GM12878 (cell line): Measurements from ENCODE around the gene DGKQ. TPM values are rescaled to one million over a fixed set of nuclear protein-coding genes. Genes with fewer than 3 reads are reported as not detected.
A peak's percentile ranks its signal among the peaks of the same experiment; 100 is the strongest.

Source experiments
- ATAC-seq: fragments of 200-7000 bp; cut with Tn5 transposase; 3 replicates; pipeline ENCODE4 v1.9.1; 2020; ENCODE audit warnings: mild to moderate bottlenecking, moderate library complexity
- BruUV-seq: library from RNA; stranded (reverse); fragments of 400-500 nt; replicated peaks from 2 replicates; lab custom pipeline; 2021; lab: Mats Ljungman, UMichigan
- CTCF ChIA-PET: fragments of 300-600 bp; sonication (Branson Sonifier 250); formaldehyde crosslinking; extraction: SDS; loops from one replicate; lab custom pipeline; 2021; ENCODE audit warnings: inconsistent platforms; lab: Yijun Ruan, JAX
- POLR2A ChIA-PET: fragments of 350-600 bp; formaldehyde crosslinking; extraction: SDS; loops from one replicate; lab custom pipeline; 2021; ENCODE audit warnings: inconsistent platforms; lab: Charles Lee
- RAD21 ChIA-PET: fragments of 300-600 bp; sonication (Branson Sonifier 250); formaldehyde crosslinking; loops from one replicate; lab custom pipeline; 2023; ENCODE audit warnings: antibody characterized with exemption; ENCODE audit not compliant: unreplicated experiment; lab: Charles Lee
- SMC1A ChIA-PET: fragments of 300-600 bp; sonication (Branson Sonifier 250); formaldehyde crosslinking; loops from one replicate; lab custom pipeline; 2023; ENCODE audit not compliant: unreplicated experiment, uncharacterized antibody; lab: Charles Lee
- DNase-seq: peaks from one replicate; pipeline ENCODE4 v3.0.0-alpha.2; 2011; ENCODE audit warnings: low read depth, low spot score
- FAIRE-seq: peaks from 3 replicates; lab custom pipeline; 2011; peaks lifted over from hg19 to GRCh38; lab: Jason Lieb, UNC
- H2AFZ ChIP-seq: 2 replicates; pipeline ENCODE4 v1.6.0; 2011; ENCODE audit warnings: low read depth, low read length, control low read depth; ENCODE audit not compliant: control insufficient read depth
- H3K27ac ChIP-seq: 2 replicates; pipeline ENCODE4 v1.5.1; 2011; ENCODE audit warnings: control low read depth; ENCODE audit not compliant: control insufficient read depth, insufficient read depth
- H3K27me3 ChIP-seq, 2 experiments: replicated peaks in 1 of 2; 2 replicates each; pipeline versions ENCODE4 v1.6.0 to v1.6.1; 2011; ENCODE audit warnings: low read length in 1 of 2; ENCODE audit not compliant: control insufficient read depth in 2 of 2, insufficient read depth in 2 of 2
- H3K36me3 ChIP-seq, 2 experiments: 2 replicates each; pipeline ENCODE4 v1.5.1; 2011; ENCODE audit warnings: low read length in 1 of 2; ENCODE audit not compliant: control insufficient read depth in 2 of 2, insufficient read depth in 2 of 2
- H3K4me1 ChIP-seq: 2 replicates; pipeline ENCODE4 v1.6.1; 2011; ENCODE audit warnings: mild to moderate bottlenecking, low read length, moderate library complexity, mixed read lengths; ENCODE audit not compliant: control insufficient read depth, insufficient read depth
- H3K4me2 ChIP-seq: 2 replicates; pipeline ENCODE4 v1.6.0; 2011; ENCODE audit warnings: control low read depth; ENCODE audit not compliant: control insufficient read depth, insufficient read depth
- H3K4me3 ChIP-seq: fragments of 200-600 bp; sonication (generic); 2 replicates; pipeline ENCODE4 v1.5.1; 2016
- H3K79me2 ChIP-seq: 2 replicates; pipeline ENCODE4 v1.6.0; 2011; ENCODE audit warnings: low read length; ENCODE audit not compliant: control insufficient read depth, insufficient read depth
- H3K9ac ChIP-seq: 2 replicates; pipeline ENCODE4 v1.8.0; 2011; ENCODE audit warnings: low read length, control low read depth, mixed read lengths; ENCODE audit not compliant: control insufficient read depth, insufficient read depth
- H3K9me3 ChIP-seq: replicated peaks from 3 replicates; pipeline ENCODE4 v1.5.1; 2011; ENCODE audit warnings: mild to moderate bottlenecking, low read length; ENCODE audit not compliant: control insufficient read depth, insufficient read depth
- H4K20me1 ChIP-seq: 2 replicates; pipeline ENCODE4 v1.6.0; 2011; ENCODE audit not compliant: control insufficient read depth, insufficient read depth
- CUX1 ChIP-seq: IDR thresholded peaks from 2 replicates; pipeline ENCODE4 v1.6.1; 2012; ENCODE audit warnings: improper control_type of control experiment, low read depth, low read length; ENCODE audit not compliant: insufficient replicate concordance
- FOS ChIP-seq: IDR thresholded peaks from 3 replicates; pipeline ENCODE4 v1.6.1; 2011; ENCODE audit warnings: borderline replicate concordance; ENCODE audit not compliant: insufficient read length; ENCODE audit errors: extremely low read depth
- IKZF2 ChIP-seq, 2 experiments: fragments of 450-650 bp; IDR thresholded peaks; 2 replicates each; pipeline ENCODE4 v1.6.1; 2017; ENCODE audit warnings: mild to moderate bottlenecking in 2 of 2, moderate library complexity in 2 of 2
- IRF4 ChIP-seq: IDR thresholded peaks from 2 replicates; pipeline ENCODE4 v1.6.1; 2011; ENCODE audit warnings: low read depth, low read length
- KAT2A ChIP-seq: conservative IDR thresholded peaks from 2 replicates; pipeline ENCODE4 v1.6.1; 2011; ENCODE audit warnings: low read depth, low read length; ENCODE audit not compliant: control insufficient read depth
- RAD51 ChIP-seq: fragments of 450-650 bp; IDR thresholded peaks from 2 replicates; pipeline ENCODE4 v1.6.1; 2016; ENCODE audit warnings: moderate library complexity, mild to moderate bottlenecking, inconsistent platforms
- RCOR1 ChIP-seq: conservative IDR thresholded peaks from 2 replicates; pipeline ENCODE4 v1.6.1; 2012; ENCODE audit warnings: low read depth, low read length, improper control_type of control experiment
- SPI1 ChIP-seq: IDR thresholded peaks from 2 replicates; pipeline ENCODE4 v1.6.1; 2011; ENCODE audit warnings: low read depth, mild to moderate bottlenecking, low read length, moderate library complexity, borderline replicate concordance; ENCODE audit not compliant: insufficient read depth
- TCF7 ChIP-seq: IDR thresholded peaks from 2 replicates; pipeline ENCODE4 v1.6.1; 2014; ENCODE audit warnings: antibody characterized with exemption, borderline replicate concordance
- ZNF622 ChIP-seq: fragments of 450-650 bp; IDR thresholded peaks from 2 replicates; pipeline ENCODE4 v1.6.1; 2017; ENCODE audit warnings: mild to moderate bottlenecking, inconsistent platforms
- WGBS: methylation state at CpG from one replicate; pipeline ENCODE4 v1.1.6; 2016; ENCODE audit warnings: low lambda C conversion rate; ENCODE audit not compliant: insufficient replicate concordance, insufficient coverage; ENCODE audit errors: missing lambda C conversion rate; 5-methylcytosine and 5-hydroxymethylcytosine counted together
- in situ Hi-C: fragments of 300-500 bp; cut with MboI; formaldehyde crosslinking; loops from 9 replicates; pipeline ENCODE4 v1.14.3; 2018; ENCODE audit warnings: mixed read lengths
- intact Hi-C: fragments of 100-400 bp; cut with micrococcal nuclease; formaldehyde crosslinking; loops from one replicate; pipeline ENCODE4 v1.14.2; 2022; ENCODE audit not compliant: unreplicated experiment
- polyA plus RNA-seq, 11 experiments: library from polyadenylated mRNA; depleted of rRNA in 4 of 11; unstranded in 6 of 11; stranded (reverse) in 5 of 11; fragments of >200 nt; fragmentation: Nextera tagmentation in 4 of 11; fragmentation: Illumina TruSeq in 1 of 11; extraction: Ambion mirVana in 4 of 11; extraction: Trizol in 1 of 11; gene quantifications; 1 replicate in 1 of 11; 2 replicates in 10 of 11; pipeline versions ENCODE4 v1.2.1 to v1.2.3, GENCODE V29; 2011 to 2016; ENCODE audit warnings: inconsistent platforms in 2 of 11, missing spikeins in 2 of 11, low read depth in 1 of 11
- total RNA-seq, 4 experiments: library from RNA; depleted of rRNA in 3 of 4; stranded (reverse); fragments of >200 nt in 3 of 4; fragmentation: Illumina TruSeq in 1 of 4; extraction: Trizol in 1 of 4; gene quantifications; 2 replicates each; pipeline versions ENCODE4 v1.2.1 to v1.2.3, GENCODE V29; 2013 to 2021
- TF ChIP-seq, protein P1 (sequence below): fragments of 450-650 bp; conservative IDR thresholded peaks from 2 replicates; pipeline ENCODE4 v1.6.1; 2017; ENCODE audit warnings: mild to moderate bottlenecking, moderate library complexity
- TF ChIP-seq, protein P2 (sequence below): IDR thresholded peaks from 2 replicates; pipeline ENCODE4 v1.6.1; 2011; ENCODE audit warnings: mild to moderate bottlenecking, low read depth, low read length, moderate library complexity; ENCODE audit not compliant: insufficient replicate concordance

The DGKQ gene
- total and polyA plus RNA-seq, 10 of the 15 experiments (the other 5 are each of a cell fraction or from before 2014, with no cell fraction given): 0.11 to 10.5 (median 1.4) TPM

DNA sequence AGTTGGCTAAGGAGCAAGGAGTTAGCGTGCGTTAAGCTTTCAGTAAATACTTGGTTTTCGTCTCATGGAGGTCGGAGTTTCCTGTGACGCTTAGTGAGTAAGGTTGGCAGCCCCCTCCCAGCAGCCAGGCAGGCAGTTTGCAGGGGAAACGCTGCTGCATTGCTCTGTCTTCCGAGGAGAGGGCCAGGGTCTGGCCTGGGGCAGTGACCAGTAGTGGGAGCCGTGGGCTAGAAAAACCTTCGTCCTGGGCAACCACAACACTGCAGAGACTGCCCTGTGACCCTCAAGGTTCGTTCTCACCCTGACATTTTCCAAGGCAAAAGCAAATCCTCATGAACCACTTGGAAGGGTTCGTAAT lies 40.7 kb downstream of the DGKQ start (continued):
- TF ChIP-seq, protein P1, sequence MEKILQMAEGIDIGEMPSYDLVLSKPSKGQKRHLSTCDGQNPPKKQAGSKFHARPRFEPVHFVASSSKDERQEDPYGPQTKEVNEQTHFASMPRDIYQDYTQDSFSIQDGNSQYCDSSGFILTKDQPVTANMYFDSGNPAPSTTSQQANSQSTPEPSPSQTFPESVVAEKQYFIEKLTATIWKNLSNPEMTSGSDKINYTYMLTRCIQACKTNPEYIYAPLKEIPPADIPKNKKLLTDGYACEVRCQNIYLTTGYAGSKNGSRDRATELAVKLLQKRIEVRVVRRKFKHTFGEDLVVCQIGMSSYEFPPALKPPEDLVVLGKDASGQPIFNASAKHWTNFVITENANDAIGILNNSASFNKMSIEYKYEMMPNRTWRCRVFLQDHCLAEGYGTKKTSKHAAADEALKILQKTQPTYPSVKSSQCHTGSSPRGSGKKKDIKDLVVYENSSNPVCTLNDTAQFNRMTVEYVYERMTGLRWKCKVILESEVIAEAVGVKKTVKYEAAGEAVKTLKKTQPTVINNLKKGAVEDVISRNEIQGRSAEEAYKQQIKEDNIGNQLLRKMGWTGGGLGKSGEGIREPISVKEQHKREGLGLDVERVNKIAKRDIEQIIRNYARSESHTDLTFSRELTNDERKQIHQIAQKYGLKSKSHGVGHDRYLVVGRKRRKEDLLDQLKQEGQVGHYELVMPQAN: 0 out of 2 replicates have a peak, but pooled peaks have one; percentile 0

DNA sequence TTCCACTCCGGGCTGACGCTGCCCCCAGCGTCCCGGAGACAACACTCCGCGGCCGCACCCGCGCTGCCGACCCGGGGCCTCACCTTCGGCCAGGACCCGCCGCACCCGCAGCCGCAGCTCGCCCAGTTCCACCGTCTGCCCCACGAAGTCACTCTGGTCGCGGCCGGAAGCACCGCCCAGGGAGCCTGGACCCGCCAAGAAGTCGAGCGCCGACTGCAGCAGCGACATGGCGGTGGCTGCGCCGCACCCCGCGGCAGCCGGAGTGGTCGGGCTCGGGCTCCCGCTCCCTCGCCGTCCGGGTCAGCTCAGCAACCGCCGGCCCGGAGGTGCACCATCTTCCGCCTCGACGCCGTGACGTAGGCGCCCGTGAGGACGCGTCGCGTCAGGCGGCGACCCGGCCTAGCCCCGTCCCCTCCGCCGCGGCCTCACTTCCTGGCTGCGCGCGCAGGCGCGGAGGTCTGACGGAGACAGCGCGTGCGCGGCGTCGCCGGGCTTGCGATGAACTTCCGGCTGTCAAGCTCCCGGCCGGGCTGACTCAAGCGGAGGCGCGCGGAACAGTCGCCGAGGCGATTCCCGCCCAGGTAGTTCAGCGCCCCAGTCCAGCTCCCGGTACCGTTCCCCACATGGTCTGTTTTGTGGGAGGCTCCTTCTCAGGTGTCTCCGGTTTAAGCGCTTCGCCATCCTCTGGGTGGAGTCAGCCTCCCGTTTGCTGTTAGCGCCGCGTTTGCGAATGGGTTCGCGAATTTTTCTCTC lies 41.2 kb downstream of the DGKQ start, which contains the start of the genes GAK and TMEM175:
TSS of gene GAK (minus strand) at position 357 of the 753 bp plus-strand sequence. CDS start at position 228, 129 bp downstream.
TSS of gene TMEM175 (plus strand) at position 501 of the 753 bp plus-strand sequence. CDS start 15,280 bp downstream, outside the sequence.
- Histone ChIP-seq H3K4me3 (peak within 1 kb of the TSS; percentile 98), H3K36me3 (no peaks in the 10 kb centered on the region; a peak in 1 of 4 replicates), H3K79me2 (peaks cover 43% of the 10 kb centered on the region), H3K4me2 (peak within 1 kb of the TSS; percentile 85), H3K27ac (peak within 1 kb of the TSS; percentile 90), H2AFZ (peak within 1 kb of the TSS; percentile 44), H3K9me3 (no peaks in the 10 kb centered on the region), H4K20me1 (peaks cover 12% of the 10 kb centered on the region; the same call in 1 of the 2 replicates), H3K4me1 (peaks cover 27% of the 10 kb centered on the region), H3K9ac (peak within 1 kb of the TSS; percentile 89), H3K27me3 (no peaks in the 10 kb centered on the region)
- CTCF ChIA-PET: interaction anchor here (1.3 to 1.5 kb wide), 2 partner anchors 10 to 55 kb away, joined by 5 to 6 read pairs; partner anchors contain the start of gene IDUA
- POLR2A ChIA-PET: interaction anchor here (0.7 to 1.7 kb wide), 6 partner anchors 9 to 150 kb away, joined by 3 to 15 read pairs (median 6); partner anchors contain the start of gene IDUA
- peak; percentile 89 for ATAC-seq
- in situ Hi-C loops (no loop called here), intact Hi-C loops (loop anchor here (1.0 to 10.0 kb wide), 3 partner anchors 8 to 257 kb away; partner anchors contain the start of genes ATP5ME, IDUA and MYL5)
- FAIRE-seq: peak; percentile 71
- BruUV-seq: no TSS peak
- peak; percentile 87 for DNase-seq
- RAD21 ChIA-PET: interaction anchor here (1.0 to 8.6 kb wide), 6 partner anchors 8 to 415 kb away, joined by 3 to 48 read pairs (median 3); partner anchors contain the start of genes IDUA and UVSSA
- SMC1A ChIA-PET: interaction anchor here (1.0 kb wide), 1 partner anchor 55 kb away, joined by 3 read pairs; the partner anchor contains the start of gene IDUA
- under 1% methylated on average over 80 of the region's 99 CpGs for WGBS
- TF ChIP-seq IRF4 (no peak), RCOR1 (no peak), KAT2A (no peak), CUX1 (no peak), FOS (no peak), IKZF2 (IDR thresholded peaks at IDR 0.05) (no peak), SPI1 (peak; percentile 62), RAD51 (no peak), ZNF622 (no peak), TCF7 (no peak)
- TF ChIP-seq, protein P2, sequence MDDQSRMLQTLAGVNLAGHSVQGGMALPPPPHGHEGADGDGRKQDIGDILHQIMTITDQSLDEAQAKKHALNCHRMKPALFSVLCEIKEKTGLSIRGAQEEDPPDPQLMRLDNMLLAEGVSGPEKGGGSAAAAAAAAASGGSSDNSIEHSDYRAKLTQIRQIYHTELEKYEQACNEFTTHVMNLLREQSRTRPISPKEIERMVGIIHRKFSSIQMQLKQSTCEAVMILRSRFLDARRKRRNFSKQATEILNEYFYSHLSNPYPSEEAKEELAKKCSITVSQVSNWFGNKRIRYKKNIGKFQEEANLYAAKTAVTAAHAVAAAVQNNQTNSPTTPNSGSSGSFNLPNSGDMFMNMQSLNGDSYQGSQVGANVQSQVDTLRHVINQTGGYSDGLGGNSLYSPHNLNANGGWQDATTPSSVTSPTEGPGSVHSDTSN: peak; percentile 49
